DMS53 (cell line): ENCODE results near the gene EFCAB10.
A peak's percentile ranks its signal among the peaks of the same experiment; 100 is the strongest.
"Not testable (repeated sequence)": the region's sequence is repeated elsewhere in the genome, so short reads cannot be mapped to it uniquely, and the experiment has no call there.

Experiments
- DNase-seq: peaks from one replicate; lab custom pipeline; 2025; lab: John Stamatoyannopoulos, UW

Gene EFCAB10

DNA sequence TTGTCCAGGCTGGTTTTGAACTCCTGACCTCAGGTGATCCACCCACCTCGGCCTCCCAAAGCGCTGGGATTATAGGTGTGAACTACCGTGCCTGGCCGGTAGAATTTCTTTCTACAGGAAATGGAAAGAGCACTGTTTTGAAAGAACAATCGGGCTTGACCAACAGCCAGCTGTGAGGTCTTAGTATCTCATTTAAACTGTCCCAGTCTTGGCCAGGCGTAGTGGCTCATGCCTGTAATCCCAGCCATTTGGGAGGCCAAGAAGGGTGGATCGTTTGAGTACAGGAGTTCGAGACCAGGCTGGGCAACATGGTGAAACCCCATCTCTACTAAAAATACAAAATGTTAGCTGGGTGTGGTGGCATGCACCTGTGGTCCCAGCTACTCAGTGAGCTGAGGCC, 17.8 kb upstream of the EFCAB10 start:
- not testable (repeated sequence) for DNase-seq

DNA sequence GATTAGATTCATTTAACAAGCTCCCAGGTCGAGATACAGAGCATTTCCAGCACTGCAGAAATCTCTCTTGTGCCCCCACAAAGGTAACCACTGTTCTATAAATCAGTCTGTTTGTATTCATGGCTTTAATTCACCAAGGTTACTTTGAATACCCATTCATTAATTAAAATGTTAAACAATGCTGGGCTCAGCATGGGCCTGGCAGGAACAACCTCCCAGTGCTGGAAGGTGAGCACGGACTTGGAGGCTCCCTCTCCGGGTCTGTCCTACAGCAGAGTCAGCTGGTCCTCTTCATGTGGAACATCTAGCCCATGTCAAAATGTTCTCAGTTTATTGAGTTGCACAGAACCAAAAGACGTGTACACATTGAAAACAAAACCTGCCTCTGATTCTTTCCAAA, 15.6 kb upstream of the EFCAB10 start:
- DNase-seq: no peak

DNA sequence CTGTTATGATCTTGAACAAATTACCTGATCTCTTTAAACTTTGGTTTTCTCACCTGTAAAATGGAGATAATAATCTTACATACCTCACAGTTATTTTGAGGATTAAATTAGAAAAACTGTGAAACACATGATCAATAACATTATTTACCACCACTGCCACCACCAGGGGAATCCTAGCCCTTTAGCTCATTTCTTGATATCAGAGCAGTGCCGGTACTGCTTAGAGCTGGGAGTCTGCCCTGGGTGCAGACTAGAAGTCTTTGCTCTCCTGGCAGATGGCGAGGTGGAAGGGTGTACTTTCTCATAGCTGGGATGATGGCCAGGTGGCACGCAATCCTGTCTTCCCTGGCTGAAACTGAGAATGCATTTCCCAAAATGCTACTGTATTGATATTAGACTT, 12.7 kb upstream of the EFCAB10 start:
- peak; percentile 44 for DNase-seq

DNA sequence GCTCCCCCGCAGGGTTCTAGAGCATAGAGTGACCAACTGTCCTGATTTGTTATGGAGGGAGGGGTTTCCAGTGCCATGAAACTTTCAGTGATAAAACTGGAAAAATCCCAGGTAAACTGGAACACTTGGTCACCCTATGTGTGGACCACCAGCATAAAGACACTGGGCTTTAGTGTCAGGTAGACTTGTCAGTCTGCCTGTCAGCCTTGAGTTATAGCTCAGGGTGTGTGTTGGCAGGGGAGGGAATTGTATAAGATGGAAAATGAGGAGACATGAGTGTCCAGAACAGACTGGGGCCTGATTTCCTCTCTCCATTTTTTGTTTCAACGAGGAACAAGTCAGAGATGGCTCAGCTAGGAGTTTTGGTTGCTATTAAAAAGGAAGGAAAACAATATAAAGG, 10.2 kb upstream of the EFCAB10 start:
- no peak for DNase-seq

DNA sequence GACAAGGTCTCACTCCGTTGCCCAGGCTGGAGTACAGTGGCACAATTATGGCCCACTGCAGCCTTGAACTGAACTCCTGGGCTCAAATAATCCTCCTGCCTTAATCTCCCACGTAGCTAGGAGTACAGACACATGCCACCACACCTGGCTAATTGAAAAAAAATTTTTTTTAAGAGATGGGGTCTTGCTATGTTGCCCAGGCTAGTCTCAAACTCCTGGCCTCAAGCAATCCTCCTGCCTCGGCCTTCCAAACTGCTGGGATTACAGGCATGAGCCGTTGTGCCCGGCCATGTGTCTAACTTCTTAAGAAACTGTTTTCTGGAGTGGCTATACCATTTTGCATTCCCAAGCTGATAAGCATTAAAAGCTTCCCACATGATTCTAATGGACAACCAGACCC, 9.5 kb upstream of the EFCAB10 start:
- no peak for DNase-seq

DNA sequence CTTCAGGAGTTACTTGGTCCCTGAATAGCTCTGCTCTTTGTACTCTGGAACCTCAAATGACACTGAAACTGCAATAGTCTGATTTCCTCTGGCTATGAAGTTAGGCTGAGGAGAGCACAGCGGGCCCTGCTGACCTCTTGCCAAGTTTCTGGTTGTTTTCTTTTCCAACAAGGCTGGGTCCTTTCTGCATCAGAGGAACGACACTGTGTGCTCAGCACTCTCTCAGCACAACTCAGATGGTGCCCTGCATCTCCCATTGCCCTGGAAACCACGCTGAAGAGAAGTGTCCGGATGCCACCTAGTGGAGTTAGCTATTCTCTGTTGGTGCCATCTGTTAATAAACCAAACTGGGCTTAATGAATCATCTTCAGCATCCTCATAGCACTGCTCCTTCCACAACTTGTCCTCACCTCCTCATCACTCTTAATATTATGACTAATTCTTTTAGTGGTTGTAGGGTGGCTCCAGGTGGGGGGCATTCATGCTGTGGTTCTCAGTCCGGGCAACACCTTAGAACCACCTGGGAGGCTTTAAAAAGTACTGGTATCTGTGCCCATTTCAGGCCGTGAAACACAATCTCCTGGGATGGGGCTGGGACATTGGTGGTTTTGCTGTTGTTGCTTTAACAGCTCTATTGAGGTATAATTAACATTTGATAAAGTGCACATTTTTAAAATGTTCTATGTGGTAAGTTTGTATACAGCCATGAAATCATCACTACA, 8.2 kb upstream of the EFCAB10 start:
- DNase-seq: peak; percentile 94

DNA sequence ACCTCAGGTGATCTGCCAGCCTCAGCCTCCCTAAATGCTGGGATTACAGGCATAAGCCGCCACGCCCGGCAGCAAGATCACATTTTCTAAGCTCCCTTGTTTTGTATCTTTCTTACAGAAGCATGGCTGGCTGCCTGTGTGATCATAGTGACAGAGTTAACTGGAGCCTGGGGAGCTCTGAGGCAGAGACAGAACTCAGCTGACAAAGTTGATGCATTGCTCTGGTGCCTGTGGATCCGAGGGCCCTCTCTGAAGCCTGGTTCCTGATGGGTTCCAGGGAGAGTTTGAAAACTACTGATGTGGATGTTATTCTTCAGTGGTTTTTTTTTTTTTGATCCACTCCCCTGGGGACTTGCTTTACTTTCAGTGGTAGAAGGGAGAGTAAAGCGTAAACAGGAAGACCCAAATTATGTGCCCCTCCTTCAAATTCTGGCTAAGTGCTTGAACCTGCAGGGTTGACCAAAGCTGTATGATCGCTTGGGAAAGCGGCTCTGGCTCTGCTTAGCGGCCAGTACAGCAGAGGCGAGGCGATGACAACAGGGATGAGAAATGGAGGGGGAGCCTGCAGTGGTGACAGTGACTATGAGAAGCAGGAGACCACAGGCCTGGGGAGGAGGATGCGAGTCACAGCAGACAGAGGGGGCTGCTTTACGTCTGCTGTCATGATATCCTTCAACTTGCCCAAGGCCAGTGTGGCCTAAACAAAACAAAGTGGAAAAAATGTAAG, 6.8 kb upstream of the EFCAB10 start:
- no peak for DNase-seq

DNA sequence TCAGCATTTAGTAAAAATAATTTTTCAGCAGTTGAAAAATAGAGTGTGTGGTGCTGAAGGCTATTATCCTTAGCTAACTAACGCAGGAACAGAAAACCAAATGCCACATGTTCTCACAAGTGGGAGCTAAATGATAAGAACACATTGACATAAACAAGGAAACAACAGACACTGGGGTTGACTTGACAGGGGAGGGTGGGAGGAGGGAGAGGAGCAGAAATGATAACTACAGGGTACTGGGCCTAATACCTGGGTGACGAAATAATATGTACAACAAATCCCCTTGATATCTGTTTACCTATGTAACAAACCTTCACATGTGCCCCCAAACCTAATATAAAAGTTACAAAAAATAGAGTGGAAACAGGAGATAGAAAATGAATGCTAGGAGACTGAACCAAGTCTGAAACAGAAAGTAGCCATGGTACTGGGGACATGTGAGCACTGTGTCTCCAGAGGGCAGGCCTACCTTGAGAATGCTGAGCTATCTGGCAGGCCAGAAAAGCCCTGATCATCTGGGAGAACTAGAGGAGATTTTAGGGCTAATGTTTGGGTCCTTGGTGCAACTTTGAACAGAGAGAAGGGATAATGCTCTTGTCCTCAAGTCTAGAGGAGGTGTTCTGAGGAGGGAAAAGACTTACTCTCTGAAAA, 4.7 kb upstream of the EFCAB10 start:
- no peak for DNase-seq

DNA sequence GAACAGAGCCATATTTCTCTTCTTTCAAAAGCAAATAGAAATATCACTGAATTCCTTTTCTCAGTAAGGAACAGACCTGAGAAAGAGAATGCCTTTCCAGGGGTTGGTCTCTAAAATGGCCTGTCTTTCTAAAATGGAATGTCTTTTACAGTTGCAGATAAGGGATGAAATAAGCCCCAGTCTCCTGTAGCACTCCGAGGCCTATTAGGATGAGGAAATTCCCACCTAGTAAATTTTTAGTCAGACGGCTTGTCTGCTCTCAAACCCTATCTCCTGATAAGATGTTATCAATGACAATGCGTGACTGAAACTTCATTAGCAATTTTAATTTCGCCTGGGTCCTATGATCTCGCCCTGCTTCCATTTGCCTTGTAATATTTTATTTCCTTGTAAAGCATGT, 2.9 kb upstream of the EFCAB10 start:
- DNase-seq: peak; percentile 29

DNA sequence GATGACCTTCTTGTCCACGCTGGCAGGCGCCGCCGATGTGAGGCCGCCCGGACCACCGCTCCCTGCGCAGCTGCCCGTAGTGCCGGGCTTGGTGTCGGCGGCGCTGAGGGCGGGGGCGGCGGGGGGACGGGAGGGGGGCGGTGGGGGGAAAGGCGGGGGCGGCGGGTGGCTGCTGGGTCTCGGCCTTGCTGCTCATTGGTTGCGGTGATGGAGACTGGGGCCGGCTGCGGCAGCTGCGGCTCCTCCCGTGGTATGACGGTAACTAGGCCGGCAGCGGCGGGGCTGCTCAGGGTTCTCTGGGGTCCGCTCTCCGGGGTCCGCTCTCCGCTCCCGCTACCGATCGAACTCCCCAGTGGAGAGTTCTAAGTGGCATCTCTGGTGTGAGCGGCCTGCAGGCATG, 1.8 kb upstream of the EFCAB10 start:
- no peak for DNase-seq

DNA sequence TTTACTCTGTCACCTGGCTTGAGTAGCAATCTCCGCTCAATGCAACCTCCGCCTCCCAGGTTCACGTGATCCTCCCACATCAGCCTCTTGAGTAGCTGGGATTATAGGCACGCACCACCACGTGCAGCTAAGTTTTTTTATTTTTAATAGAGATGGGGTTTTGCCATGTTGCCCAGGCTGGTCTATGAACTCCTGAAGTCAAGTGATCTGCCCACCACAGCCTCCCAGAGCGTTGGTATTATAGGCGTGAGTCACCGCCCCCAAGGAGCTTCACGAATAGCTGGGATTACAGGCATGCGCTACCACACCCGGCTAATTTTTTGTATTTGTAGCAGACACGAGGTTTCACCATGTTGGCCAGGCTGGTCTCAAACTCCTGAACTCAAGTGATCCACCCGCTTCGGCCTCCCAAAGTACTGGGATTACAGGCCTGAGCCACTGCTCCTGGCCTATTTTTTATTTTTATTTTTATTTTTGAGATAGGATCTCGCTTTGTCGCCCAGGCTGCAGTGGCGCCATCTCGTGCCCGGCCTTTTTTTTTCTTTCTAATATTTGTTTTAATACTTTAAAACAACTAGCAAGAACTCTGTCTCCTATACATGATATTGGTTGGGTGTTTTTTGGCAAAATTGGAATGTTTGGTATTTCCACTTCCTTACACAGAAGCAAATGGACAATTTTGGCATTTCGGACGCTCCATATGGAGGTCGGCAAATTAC, 1.1 kb downstream of the EFCAB10 start:
- DNase-seq: peak; percentile 79

DNA sequence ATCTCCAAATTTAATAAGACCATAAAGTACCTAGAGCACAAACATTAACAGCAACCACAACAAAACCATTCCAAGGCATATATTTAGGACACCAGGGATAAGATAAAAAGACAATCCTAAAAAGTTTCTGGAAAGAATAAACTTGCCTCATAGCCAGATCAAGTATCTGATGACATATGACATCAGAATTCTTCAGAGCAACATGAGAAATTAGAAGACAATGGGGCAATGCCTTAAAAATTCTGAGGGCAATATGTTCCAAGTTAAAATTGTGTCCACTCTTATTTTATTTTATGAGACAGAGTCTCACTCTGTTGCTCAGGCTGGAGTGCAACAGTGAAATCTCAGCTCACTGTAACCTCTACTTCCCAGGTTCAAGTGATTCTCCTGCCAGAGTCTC, 2.8 kb downstream of the EFCAB10 start:
- no peak for DNase-seq

DNA sequence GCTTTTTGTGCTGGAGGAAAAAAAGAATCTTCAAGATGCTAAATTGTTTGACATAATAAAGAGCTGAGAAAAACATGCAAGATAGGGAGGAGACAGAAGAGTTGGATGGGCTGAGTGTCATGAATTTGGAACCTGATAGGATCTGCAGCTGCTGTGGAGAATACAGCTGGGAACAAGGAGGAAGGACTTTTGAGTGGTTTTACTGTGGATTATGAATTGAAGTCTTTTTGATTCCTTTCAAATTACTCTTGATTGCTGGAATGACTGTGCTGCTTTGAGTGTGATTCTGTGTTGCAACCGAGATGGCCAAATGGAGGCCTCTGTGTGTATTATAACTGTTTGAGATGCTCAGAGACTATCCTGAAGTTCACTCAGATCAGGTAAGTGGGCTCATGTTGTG, 4.0 kb downstream of the EFCAB10 start:
- no peak for DNase-seq

DNA sequence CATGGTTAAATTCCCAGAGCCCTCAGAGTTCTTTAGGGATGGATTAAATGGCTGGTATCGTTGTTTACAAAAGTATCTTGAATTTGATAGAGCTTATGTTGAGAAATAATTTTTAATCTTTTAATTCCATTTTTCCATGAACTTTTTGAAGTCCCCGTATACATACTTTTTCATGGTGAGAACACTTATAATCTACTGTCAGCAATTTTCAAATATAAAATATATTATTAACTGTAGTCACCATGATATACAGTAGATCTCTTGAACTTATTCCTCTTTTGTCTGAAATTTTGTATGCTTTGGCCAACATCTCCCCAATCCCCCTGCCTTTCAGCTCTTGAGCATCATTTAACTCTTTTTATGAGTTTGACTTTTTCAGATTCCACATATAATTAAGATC, 9.4 kb downstream of the EFCAB10 start:
- no peak for DNase-seq

DNA sequence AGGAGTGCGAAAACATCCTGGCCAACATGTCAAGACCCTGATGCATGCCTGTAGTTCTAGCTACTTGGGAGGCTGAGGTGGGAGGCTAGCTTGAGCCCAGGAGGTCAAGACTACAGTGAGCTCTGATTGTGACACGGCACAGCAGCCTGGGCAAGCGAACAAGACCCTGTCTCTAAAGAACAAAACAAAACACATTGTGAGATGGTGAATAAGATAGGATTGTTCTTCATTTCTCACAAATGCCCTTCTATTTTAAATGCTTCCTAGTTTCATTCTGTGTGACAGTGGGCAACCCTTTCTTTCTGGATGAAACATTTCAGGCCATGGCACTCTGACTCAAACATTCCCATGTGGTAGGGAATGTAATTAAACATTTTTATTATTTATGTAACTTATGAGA, 13.5 kb downstream of the EFCAB10 start:
- no peak for DNase-seq

DNA sequence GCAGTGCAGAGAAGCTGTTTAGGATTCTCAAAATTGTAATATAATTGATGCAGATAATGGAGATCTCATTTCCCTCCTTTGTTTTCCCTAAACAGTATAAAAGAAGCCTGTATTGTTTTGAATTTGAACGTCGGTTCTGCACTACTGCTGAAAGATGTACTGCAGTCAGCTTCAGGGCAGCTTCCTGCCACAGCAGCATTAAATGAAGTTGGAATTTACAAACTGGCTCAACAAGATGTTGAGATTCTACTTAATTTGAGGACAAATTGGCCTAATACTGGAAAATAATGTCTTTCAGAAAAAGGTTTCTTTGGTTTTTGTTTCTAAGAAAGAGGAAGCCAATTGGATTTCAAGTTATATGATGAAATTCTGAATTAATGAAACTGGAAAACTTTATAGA, 14.3 kb downstream of the EFCAB10 start:
- DNase-seq: no peak

DNA sequence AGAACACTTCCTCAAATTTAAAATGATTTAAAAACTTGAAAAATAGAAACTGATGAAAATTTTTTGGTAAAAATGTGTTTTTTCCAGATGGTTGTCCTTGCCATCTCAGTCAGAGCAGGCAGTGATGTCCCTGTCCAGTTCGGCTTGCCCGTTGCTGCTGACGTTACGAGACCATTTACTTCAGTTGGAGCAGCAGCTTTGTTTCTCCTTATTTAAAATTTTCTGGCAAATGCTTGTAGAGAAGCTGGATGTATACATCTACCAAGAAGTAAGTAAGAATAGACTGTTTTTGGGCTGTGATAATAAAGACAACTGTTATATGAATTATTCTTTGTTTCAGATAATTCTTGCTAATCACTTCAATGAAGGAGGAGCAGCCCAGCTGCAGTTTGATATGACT, 16.1 kb downstream of the EFCAB10 start:
- DNase-seq: no peak

DNA sequence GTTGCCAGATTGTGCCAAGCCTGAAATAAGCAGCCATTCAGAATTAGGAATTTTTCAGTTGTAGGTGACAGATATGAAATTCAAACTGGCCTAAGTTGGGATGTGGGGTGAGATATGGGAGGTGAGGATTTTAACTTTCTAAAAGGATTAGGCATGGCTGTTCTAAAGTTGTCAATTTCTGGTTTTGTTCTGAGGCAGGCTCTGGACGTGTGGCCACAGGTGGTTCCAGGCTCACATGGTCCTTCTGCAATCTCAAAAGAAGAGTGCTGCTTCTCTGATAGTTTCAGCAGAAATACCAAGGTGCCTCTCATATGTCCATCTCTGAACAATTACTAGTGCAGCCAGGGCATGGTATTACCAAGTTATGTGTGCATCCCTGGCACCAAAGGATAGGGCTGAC, 21.4 kb downstream of the EFCAB10 start:
- DNase-seq: no peak

DNA sequence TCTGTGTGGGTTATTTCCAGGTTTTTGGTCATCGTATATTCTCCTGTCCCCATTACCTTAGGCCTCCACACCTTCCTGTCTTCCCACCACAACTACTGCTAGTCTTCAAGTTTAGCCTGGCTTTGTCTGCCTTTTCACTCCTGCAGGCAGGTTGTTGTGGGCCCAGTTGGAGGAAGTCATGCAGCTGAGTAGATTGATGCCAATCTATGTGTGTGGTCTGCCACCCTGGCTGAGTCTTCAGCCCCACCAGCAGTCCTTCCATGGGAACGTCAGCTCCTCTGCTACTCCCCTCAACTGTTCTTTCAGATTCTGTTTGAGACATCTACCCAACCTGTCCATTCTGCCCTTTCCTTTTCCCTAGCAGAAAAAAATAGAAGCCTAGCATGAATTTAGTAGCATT, 43.0 kb downstream of the EFCAB10 start:
- DNase-seq: no peak

DNA sequence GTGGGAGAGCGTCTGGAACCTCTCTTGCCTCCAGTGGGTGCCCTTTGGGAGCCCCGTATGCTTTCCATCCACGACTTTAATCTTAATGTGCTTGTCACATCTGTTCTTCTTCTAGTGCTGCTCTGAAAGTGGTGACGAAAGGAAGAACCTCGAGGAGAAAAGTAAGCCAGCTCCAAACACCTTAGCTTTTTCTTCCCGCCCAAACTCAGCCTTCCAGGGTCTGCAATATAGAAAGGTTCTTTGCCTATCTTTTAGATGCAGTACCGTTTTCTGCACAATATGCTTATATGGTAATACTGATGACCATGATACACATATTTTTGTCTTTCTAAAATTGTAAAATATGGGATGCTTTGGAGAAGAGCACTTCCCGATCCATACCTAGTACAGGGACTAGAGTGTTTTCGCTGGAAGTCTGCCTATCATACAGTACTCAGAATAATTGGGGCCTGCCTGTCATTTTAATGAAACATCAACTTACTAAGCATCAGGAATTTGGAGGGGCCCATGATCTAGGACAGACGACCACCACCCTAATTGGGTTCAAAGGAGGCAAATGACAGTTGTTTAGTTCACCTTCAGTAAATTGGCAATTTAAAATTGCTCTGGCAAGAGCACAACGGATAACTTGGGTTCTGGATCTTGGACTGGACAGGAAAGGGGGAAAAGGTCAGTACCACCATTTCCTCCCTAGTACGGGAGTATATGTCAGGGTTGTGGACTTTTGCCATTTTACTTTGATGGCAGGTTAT, 48.4 kb downstream of the EFCAB10 start:
- DNase-seq: no peak

DNA sequence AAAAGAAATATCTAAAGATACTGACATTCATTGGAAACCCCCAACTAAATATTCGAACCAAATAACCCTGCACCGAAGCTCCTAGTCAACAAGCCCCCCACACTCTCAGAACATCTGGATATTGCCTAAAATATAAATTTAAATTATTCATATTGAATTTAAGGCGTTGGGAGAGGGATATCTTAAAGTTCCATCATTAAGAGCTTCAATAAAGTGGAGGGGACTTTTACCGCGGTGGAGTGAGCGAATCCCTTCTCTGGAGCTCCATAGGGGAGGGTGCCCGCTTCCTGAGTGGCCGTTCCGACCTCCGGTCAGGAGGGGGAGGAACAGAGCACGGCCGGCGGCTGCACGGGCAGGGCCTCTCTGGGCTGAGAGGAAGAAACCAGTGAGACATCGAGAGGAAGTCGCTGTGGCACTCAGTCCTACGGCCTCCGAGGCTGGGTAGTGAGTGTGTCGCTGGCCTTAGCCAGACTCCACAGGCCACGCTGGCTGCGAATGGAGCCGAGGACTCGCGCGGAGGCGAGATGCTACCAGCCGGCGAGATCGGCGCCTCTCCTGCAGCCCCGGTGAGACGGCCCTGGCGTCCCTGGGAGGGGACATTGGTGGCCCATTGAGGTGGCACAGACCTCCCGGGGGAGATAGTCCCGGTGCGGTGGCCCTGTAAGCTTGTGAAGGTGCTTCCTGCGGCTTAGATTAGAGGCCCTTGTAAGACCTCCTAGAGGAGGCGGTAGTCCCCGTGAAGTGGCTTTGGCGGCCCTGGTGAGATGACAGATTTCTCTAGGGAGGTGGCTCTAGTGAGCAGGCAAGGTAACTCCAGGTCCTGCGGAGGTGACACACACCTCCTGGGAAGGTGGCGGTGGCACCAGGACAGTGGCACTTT, 49.3 kb downstream of the EFCAB10 start, which contains the start of gene RINT1:
RINT1 (plus strand) TSS at position 410 of the 880 bp plus-strand sequence; CDS start at position 525, 115 bp downstream.
- DNase-seq: peak; percentile 98
